GM21390 (cell line): Measurements from ENCODE around the gene LUZP2.

ENCODE experiments used
- ATAC-seq: cut with Tn5 transposase; IDR thresholded peaks from one replicate; pipeline ENCODE4 v1.9.1; 2021; ENCODE audit not compliant: unreplicated experiment

The LUZP2 gene

DNA sequence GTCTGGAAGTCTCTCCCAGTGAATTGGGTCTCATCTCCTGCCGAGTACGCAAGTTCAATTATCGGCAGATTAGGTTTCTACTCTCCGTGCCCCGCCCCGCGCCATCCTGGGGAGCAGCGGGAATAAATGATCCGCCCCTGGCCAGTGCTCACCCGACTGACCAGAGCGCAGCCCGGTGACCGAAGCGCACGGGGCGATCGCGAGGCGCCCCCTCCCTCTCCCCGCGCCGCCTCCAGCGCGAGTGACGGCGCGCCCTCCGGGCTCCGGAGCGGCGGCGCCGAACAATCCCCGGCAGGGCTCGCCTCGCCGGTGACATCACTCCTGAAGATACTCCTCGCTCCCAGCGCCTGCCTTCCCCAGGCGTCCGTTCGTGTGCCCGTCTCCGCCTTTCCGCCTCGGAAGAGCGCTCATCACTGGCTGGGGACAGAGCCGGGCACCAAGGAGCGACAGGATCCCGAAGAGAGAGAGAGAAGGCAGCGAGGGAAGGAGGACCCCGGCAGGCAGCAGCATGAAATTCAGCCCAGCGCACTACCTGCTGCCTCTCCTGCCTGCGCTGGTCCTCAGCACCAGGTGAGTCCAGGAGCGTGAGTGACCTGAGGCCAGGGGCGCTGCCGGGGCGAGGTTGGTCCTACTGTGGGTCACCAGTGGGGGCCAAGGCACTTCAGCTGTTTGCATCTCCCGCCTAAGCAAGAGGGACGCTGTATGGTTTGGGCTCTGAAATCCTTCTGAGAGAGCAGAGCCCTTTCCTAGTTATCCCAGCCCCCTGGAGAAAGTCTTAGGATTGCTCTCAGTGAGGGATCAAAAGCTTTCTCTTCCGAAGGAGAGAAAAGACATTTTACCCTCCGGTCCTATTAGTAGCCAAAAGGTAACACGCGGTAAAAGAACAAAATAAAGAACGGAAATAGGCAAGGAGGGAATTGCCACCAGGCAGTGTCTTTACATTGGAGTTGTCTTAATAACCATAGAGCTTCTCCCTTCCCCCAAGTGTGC is at the start of gene LUZP2:
LUZP2 (plus strand) TSS at position 318 of the 990 bp plus-strand sequence.
- no peak for ATAC-seq

DNA sequence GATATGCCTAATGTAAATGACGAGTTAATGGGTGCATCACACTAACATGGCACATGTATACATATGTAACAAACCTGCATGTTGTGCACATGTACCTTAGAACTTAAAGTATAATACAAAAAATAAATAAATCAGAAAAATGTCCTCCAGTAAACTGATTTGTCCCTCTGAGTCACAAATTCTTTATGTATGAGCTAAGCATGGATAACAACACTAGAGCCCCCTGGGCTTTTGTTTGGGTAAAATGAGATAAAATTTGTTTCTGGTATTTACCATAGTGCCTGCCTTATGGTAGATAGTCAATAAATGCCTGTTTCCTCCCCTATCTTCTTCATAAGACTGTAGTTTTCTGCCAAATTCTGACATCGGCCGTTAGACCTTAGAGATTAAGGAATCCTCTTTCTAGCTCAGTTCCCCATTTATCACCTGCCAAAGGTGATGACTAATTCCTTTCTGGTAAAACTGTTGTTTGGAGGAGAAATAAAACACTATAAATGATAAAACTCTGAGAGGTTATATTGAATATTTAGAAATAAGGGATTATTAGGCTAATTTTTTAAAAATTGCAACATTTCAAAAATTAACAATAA is 43.6 kb upstream of the LUZP2 start:
- ATAC-seq = no peak

DNA sequence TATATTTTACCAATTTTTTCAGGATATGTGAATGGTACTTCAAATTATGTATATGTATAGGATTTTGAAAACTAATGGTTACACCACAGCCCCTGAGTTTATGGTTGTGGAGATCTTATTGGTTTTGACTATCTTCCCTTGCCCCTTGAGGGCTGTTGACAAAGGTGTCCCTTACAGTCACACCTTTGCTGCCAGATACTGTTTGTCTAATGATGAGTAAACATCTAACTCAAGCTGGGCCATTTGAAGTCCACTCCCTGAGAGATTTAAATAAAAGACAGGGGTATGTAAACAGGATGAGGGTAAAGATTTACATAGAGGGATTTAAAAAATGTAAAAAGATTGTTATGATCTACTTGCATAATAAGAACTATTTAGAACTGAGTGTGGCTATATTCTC is 38.9 kb upstream of the LUZP2 start:
- ATAC-seq = no peak

DNA sequence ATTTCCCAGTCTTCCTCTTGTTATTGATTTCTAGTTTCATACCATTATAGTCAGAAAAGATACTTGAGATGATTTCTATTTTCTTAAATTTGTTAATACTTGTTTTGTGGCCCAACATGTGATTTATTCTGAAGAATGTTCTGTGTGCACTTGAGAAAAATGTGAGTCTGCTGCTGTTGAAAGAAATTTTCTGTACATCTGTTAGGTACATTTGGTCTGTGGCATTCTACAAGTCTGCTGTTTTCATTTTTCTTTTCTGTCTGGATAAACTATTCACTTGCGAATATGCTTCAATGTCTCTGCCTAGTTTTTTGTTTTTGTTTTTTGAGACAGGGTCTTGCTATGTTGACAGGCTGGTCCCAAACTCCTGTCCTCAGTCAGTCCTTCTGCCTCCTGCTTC is 26.4 kb upstream of the LUZP2 start:
- no peak for ATAC-seq

DNA sequence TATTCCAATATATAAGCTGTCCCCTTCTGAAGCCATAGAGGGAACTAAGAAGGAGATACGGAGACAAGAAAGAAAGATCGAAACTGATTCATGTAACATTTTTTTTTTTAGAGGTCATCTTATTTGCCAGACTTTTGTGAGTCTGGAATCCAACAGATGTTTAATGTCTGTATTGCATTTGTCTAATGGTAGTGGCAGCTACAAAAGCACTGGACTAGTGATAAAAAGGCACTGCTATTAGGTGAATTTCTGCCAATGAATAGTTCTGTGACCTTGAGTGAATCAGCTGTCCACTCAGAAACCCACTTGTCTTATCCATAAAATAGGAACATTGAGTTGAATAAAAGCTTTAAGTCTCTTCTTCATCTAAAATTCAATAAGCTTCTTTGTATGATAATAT is 25.8 kb upstream of the LUZP2 start:
- no peak for ATAC-seq

DNA sequence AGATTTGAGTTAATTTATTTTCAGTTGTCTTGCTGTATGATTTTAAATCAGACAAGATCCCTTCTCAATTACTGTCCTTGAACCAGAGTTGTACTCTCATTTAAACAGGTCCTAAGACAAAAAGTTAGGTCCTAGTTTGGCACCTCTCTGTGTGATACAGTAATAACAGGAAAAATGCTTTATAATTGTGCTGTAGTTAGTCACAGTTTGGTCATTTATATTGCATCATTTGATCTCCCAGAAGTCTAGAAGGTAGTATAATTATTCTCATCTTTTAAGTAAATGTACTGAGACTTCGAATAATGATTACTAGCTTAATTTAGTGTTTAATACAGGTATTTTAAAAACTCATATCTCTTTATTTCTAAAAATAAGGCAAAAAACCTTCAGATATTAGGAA is 18.1 kb upstream of the LUZP2 start:
- ATAC-seq = no peak

DNA sequence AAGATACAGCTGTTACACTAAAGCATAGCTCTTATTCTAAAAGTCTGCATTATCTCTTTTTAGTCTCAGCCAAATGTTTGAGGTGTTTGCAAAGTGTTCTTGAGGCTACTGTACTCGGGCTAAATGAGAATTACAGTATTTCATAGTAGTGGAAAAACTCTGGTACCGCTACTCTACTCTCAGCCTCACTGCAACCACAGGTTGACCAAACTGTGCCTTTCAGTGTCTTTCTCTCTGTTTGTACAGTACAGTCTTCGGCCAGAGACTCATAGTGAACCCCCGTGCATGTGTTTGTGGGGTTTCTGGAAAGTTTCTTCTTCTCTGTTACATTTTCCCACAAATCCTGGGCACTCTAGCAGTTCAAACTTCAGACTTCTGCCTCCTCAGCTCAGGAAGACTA is 7.4 kb upstream of the LUZP2 start:
- no peak for ATAC-seq

DNA sequence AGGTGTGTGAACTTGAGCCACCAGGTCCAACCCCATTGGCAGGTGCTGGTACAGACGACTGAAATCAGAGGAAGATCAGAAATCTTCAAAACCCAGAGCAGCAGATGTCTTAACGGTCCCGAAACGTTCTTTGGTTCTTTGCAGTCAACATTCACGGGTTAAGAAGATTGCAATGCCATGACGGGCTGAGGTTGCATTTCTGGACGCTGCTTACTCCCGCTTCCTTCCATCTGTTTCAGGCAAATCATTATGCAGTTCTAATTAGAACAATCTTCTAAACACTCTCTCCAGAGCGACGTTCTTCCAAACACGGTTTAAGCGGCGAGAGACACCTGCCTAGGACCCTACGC is 492 bp upstream of the LUZP2 start:
- ATAC-seq = no peak

DNA sequence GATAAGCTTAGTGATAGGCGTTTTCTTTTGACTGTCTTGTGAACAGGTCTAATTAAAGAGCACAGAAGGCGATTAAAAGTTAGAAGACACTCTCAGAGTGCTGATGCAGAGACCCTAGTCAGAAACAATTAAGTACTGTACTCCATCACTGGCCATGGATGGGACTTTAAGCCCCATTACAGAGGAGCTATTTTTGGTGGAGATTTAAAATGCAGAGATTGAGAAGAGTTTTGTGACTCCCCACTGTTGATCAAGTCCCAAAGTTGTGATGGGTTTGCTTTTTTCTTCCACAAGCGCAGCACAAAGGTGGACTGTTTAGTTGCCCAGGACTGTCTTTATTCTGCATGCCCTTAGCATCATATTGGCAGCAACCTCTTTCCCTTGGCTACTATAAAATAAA is 978 bp downstream of the LUZP2 start:
- ATAC-seq = no peak

DNA sequence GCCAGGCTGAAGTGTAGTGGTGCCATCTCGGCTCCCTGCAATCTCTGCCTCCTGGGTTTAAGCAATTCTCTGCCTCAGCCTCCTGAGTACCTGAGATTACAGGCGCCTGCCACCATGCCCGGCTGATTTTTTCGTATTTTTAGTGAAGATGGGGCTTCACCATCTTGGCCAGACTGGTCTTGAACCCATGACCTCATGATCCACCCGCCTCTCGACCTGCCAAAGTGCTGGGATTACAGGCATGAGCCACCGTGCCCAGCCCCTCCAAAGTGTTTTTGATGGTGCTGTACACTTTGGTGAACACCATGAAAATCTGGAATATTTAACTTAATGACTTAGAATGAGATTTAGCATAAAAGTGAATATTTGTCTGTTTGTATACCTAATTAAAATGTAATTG is 5.6 kb downstream of the LUZP2 start:
- no peak for ATAC-seq

DNA sequence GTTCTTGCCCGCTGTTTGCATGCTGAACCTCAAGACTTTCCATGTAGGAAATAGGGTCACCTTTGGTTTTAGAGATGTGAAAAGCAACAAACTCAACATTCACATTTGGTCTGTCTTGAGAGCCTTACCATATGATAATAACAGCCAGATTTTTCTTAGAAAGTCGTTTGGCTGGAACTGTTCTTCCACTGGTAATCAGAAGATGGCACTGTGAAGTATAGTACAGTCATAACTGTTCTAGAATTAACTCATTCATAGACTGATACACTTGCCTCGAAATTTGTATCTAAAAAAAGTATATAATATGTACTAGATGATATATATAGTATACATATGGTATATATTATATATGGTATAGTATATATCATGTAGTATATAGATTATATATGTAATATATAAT is 12.3 kb downstream of the LUZP2 start:
- peak; percentile 57 for ATAC-seq

DNA sequence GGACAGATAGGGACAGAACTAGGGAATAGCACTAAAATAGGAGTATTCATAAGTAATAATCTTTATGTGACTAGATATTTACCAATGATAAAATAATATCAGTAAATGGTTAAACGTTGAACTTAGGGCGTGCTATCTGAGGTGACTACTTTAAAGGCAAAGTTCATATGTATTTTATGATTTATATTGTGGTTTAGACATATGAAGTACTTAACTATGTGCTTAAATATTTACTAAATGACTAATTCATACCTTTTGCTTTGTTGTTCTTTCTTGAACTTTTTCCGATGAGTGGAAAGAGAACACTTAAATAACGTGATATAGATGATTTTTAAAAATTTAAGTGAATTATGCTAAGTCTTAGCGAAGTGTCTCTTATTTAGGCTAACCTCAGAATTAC is 14.7 kb downstream of the LUZP2 start:
- ATAC-seq = no peak

DNA sequence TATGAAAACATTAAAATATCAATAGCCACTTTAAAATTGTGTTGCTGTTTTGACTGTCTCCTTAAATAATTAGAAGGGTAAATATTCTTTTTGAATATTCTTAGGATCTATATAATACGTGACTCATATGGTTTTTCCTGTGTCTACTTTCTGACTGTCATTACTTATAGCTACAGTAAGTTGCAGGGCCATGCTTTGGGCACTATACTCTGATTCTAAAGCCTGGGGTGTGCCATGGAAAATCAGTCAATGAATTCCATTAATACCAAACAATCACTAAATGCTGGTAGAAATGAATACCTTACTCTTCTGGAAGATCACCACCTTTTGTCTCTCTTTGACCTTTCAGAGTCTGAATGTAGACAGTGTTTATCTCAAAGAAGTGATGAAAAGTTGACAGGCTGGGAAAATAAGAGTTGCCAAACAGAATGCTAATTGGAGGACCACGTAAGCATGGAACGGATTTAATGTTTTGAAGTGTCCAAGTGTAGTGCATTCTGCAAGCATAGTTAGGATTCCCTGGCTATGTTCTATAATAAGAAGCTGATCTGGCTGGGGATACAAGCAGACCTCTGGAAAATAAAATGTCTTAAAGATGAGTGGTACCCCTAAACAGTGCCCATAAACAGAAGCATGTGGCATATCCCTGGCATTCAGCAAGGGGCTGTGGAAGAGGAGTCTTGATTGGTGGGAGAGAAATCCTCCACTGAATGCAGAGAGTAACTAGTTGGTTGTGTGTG is 16.8 kb downstream of the LUZP2 start:
- no peak for ATAC-seq

DNA sequence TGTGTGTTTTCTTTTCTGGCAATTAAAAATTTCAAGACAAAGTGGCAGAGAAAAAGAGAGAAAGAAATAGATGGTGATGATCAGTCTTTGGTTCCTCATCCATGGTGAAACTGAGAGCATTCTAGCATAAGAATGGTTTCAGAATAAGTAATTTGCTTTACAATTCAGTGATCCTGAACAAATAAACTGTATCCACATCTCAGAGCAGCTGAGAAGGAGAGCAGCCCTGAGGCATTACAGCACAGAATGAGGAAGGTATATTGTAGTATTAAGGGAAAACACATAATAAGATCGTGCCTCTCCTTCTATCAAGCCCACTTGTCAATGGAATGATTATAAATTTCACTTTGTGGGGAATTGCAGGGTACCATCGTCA is 17.4 kb downstream of the LUZP2 start:
- ATAC-seq = peak; percentile 94

DNA sequence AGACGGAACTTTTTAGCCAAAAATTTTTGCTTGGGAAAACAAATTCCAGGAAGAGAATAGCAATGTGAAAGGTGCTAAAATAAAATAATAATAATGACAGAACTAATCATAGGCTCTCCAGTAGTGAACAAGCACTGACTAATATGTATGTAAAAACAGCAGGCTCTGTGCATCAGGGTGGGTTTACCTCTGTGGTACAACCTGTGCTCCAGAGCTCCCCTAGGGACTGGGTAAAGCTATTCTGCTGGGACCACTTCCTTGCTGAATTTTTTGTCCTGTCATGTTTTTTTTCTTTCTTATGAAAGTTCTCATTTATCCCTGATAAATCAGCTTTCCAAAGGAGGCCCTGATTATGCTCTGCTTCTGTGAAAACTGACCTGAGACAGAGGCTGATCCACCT is 18.8 kb downstream of the LUZP2 start:
- no peak for ATAC-seq

DNA sequence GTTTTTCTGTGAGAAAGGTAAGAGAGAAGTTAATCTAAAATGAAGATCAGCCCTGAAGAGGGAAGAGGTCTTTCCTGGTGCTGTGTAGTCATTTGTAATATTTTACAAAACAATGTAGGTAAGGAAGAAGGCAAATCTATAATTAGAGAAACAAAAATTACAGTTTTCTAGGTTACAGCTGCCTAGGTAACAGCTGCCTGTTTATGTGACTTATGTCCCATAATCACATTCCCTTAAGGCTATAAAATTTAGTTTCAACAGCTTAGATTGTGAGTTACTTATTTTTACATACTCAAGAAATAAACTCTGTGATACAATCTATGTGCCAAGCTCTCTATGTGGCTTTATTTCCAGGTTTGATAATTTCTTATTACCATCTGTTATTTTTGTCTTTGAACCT is 19.8 kb downstream of the LUZP2 start:
- ATAC-seq = no peak

DNA sequence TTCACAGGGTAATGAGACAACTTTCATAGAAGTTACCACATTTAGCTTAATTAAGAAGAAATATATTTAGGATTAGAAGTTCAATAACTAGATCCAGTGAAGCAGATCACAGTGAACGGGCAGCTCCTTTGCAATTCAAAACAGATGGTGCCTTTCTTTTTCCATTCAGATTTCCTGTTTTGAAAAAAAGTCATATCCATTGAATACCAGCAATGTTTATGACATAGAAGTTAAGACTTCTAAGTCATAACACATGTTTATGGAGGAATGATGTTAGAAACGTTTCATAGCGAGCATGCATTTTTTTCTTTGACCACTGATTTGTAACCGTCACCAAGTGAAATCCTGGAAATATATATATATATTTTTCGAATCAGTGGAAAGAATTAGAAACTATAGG is 24.7 kb downstream of the LUZP2 start:
- ATAC-seq = no peak

DNA sequence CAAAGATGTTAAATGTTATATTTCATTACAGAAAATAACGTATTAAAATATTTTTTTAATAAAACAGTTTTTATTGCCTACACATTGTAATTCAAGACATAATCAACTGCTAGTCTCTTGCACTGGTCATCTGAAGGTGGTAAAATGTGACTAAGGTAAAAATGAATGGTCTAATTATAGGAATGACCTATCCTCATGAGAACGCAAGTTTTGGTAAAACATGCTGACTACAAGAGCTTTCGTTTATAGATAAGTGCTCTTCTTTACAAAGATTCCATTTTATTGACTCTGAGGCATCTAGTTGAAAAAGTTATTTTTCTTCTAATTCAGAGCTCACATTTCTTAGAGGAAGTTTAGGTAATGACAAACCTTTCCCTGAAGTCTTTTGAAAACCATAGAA is 27.3 kb downstream of the LUZP2 start:
- ATAC-seq = no peak

DNA sequence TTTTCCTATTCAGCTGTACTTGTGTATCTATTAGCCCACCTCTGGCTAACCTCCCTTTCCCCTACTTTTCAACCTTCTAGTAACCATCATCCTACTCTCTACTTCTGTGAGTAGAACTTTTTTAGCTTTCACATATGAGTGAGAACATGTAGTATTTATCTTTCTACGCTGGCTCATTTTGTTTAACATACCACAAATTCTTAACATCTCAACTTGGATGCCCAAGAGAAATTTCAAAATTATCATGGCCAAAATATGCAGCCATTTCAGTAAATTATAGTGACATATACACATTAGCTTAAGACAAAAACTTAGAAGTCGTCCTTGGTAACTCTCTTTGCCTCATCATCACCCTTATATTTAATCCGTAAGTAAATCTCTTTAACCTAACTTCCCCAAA is 34.7 kb downstream of the LUZP2 start:
- ATAC-seq = no peak

DNA sequence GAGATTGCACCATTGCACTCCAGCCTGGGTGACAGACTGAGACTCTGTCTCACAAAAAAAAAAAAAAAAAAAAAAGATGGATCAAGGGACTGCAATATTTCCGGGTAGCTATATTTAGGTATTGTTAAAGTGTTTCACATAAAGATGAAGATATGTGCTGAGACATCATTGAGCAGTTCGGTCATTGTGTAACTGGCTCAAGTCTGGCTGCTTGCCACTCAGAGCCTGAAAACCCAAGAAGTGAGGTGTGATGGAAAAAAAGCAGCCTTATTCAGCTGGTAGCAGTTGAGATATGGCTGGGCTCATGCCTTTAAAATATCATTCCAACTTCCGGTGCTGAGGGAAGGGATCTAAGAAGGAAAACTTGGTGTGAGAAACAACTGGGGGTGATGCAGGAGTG is 46.9 kb downstream of the LUZP2 start:
- ATAC-seq = no peak

DNA sequence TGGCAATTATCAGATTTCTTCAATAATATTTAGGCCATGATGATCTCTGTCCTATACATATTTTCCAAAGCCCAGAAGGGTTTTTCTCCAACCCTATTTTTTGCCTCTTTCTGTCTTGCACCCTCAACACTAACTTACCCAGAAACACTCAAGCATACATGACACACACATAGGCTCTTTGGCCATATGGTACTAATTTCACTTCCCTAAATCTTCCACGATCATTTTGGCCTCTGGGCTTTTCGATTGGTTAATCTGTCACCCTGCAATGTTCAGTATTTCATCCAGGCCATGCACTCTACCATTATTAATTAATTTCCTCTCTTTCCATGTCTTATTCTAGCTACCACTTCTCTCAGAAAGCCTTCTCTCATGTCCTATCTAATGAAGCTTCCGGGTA is 59.8 kb downstream of the LUZP2 start:
- ATAC-seq = no peak

DNA sequence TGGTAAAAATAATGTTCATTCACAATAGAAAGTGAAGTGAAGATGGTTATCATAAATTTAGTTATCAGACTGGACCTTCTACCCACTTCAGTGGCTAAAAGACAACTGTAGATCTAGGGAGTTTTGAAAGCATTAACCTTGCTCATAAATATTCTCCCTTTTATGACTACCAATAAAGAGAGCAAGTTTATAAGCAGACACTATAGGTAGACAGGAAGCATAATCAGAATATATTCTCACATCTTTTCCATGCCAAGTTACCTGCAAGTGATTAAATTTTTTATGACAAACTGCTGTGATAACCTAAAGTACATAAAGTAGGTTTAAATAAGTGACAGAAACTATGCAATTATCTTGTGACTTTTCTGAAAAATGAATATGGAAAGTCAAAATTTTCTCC is 62.5 kb downstream of the LUZP2 start:
- no peak for ATAC-seq
